DMS 273 (cell line): ENCODE measurements around the gene ZBTB22.
"Not testable (repeated sequence)": the region's sequence is repeated elsewhere in the genome, so short reads cannot be mapped to it uniquely, and the experiment has no call there.

Experiments
- DNase-seq: peaks from one replicate; lab custom pipeline; 2025; ENCODE audit not compliant: unreplicated experiment; lab: John Stamatoyannopoulos, UW

ZBTB22 gene, protein sequence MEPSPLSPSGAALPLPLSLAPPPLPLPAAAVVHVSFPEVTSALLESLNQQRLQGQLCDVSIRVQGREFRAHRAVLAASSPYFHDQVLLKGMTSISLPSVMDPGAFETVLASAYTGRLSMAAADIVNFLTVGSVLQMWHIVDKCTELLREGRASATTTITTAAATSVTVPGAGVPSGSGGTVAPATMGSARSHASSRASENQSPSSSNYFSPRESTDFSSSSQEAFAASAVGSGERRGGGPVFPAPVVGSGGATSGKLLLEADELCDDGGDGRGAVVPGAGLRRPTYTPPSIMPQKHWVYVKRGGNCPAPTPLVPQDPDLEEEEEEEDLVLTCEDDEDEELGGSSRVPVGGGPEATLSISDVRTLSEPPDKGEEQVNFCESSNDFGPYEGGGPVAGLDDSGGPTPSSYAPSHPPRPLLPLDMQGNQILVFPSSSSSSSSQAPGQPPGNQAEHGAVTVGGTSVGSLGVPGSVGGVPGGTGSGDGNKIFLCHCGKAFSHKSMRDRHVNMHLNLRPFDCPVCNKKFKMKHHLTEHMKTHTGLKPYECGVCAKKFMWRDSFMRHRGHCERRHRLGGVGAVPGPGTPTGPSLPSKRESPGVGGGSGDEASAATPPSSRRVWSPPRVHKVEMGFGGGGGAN

GRCh38 chr6:33317669-33318425 is at the start of gene ZBTB22:
ZBTB22 (minus strand) TSS chr6:33317744; CDS start chr6:33316916, 828 bp downstream.
- DNase-seq = peak; percentile 99

GRCh38 chr6:33367009-33367714 is 49.6 kb upstream of the ZBTB22 start:
- DNase-seq = no peak

GRCh38 chr6:33365206-33365971 is 47.8 kb upstream of the ZBTB22 start:
- peak; percentile 25 for DNase-seq

DNA sequence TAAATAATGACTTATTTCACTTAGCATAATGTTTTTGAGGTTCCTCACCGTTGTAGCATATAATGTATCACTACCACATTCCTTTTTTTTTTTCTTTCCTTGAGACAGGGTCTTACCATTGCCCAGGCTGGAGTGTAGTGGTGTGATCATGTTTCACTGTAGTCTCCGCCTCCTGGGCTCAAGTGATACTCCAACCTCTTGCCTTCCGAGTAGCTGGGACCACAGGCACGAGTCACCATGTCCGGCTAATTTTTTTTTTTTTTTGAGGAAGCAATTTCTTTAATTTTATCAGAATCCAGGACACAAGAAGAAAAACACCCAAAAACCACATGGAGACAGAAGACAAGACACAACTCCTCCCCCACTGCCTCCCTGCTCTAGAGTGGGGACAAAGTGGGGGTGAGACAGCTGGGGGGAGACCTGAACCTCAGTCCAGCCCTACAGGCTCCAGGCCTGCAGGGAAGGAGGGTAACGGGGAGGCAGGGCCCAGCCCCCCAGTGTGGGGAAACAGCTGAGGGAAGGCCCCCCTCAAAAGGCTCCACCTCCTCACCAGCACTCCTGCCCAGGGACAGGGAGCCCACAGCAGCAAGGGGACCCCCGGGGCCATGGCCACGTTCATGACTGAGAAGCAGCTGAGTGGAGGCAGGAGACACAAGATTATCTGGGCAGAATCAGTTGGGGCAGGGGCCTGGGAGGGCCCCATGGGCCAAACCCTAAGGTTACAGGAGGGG is 47.1 kb upstream of the ZBTB22 start:
- peak; percentile 60 for DNase-seq

GRCh38 chr6:33363486-33363885 is 45.9 kb upstream of the ZBTB22 start:
- DNase-seq = not testable (repeated sequence)

- no peak for DNase-seq
Measured at GRCh38 chr6:33359331-33359730, 41.8 kb upstream of the ZBTB22 start.

GRCh38 chr6:33357160-33357871 is 39.8 kb upstream of the ZBTB22 start:
- not testable (repeated sequence) for DNase-seq

GRCh38 chr6:33356295-33356694 is 38.8 kb upstream of the ZBTB22 start:
- DNase-seq = no peak

GRCh38 chr6:33355860-33356259 is 38.3 kb upstream of the ZBTB22 start:
- DNase-seq = not testable (repeated sequence)

- DNase-seq = no peak
Measured at GRCh38 chr6:33347816-33348215, 30.3 kb upstream of the ZBTB22 start.

DNA sequence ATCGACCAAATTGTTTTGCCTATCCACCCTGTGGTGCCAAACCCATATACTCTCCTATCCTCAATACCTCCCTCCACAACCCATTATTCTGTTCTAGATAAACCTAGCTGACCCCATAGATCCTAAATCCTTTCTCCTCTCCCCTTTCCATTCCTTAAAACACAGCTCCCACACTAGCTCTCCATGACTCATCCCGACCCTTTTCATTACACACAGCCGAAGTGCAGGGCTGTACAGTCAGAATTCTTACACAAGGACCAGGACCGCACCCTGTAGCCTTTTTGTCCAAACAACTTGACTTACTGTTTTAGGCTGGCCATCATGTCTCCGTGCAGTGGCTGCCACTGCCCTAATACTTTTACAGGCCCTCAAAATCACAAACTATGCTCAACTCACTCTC is 29.4 kb upstream of the ZBTB22 start:
- DNase-seq = not testable (repeated sequence)

DNA sequence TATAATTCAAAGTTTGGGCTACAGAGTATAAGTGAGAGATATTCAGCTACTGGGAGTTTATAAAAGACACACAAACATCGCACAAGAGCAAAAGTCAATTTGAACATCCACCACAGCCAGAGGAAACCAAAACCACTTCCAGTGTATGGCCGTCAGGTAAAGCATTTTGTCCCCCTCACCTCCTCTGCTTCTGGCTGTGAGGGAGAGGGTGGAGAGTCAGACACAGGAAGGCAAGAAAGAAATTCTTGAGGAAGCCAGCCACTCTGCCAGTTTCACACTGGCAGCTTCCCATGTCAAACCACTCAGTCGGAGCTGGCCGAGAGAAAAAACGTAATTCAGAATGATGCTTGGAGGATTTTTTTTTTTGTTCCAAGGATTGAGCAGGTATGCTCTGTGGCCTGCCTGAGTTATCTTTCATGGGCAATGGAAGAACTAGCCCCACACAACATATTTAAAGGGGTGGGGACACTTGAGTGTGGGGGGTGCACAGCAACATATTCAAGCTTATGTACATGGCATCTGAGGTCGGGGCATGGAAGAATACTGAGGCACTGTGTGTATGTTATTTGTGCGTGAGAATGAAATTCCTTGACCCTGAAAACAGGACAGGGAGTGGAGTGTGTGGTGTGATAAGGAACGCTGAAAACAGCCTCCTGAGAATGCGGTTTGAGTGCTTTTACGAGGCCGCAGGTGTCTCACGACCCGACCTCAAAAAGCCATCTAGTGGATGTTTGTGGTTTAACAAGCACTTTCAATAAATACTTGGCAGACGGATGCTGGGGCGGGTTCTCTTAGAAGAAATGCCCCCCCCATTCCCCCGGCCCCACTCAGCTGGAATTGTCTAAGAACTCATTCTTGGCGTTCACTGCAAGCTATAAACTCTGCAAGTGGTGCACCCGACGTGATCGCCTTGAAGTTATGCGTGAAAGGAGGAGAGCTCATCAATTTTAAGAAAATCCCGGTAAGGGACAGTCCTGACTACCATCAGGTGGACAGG is 27.5 kb upstream of the ZBTB22 start:
- peak; percentile 88 for DNase-seq

DNA sequence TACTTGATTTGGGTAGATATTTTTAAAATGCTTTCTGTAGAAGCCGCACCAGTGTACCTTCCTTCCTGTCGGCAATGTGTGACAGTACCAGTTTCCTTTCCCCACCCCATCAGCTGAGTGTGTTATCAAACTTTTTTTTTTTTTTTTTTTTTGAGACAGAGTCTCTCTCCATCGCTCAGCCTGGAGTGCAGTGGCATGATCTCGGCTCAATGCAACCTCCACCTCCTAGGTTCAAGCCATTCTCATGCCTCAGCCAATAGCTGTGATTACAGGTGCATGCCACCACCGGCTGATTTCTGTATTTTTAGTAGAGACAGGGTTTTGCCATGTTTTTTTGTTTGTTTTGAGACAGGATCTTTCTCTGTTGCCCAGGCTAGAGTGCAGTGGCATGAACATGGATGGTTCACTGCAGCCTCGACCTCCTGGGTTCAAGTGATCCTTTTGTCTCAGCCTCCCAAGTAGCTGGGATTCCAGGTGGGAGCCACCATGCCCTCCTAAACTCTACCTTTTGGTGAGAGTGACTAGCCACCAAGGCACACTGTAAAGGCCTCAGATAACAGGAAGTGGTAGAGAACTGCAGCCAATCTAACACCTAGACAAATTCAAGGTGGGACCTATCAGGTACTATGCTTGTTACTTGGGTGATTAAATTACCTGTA is 26.5 kb upstream of the ZBTB22 start:
- no peak for DNase-seq

- DNase-seq = not testable (repeated sequence)
Measured at GRCh38 chr6:33343606-33343952, 26.0 kb upstream of the ZBTB22 start.

- DNase-seq = no peak
Measured at GRCh38 chr6:33339193-33339592, 21.6 kb upstream of the ZBTB22 start.

DNA sequence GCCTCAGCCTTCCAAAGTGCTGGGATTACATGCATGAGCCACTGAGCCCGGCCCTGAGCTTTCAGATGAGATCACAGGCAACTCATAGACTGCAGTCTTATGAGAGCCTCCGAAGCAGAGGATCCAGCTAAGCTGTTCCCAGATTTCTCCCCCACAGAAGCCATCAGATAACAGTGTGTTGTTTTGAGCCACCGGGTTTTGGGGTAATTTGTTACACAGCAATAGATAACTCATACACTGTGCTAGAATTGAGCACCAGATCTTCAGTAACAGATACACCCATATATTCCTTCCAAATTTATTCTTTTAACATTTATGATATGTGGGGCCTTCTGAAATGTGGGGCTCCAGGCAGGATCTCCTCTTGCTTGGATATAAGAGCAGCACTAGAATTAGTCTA is 19.0 kb upstream of the ZBTB22 start:
- DNase-seq = no peak

DNA sequence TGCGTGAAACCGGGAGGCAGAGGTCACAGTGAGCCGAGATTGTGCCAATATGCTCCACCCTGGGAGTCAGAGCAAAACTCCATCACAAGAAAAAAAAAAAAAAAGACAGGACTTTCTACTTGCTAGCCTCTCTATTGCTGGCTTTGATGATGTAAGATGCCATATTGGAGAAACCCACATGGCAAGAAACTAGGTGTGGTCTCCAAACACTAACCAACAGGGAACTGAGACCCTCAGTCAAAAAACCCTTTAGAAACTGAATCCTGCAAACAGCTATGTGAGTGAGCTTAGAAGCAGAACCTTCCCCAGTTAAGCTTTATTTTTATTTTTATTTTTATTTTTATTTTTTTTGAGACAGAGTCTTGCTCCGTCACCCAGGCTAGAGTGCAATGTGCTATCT is 18.4 kb upstream of the ZBTB22 start:
- no peak for DNase-seq
